Hepatocyte (in vitro differentiated cells): ENCODE measurements around the gene RIN3. TPM values are rescaled to one million over a fixed set of nuclear protein-coding genes. Genes with fewer than 3 reads are reported as not detected.

Source experiments
- DNase-seq: peaks from one replicate; pipeline ENCODE4 v3.0.0-alpha.2; 2016; ENCODE audit warnings: low spot score
- H2AFZ ChIP-seq: fragments of 200-600 bp; sonication (generic); 2 replicates; pipeline ENCODE4 v1.6.0; 2016; ENCODE audit warnings: antibody characterized with exemption, mild to moderate bottlenecking
- H3K27ac ChIP-seq: fragments of 200-600 bp; sonication (generic); 2 replicates; pipeline ENCODE4 v1.5.1; 2016; ENCODE audit warnings: mild to moderate bottlenecking
- H3K27me3 ChIP-seq: fragments of 200-600 bp; sonication (generic); 2 replicates; pipeline ENCODE4 v1.6.1; 2016
- H3K36me3 ChIP-seq: fragments of 200-600 bp; sonication (generic); replicated peaks from 2 replicates; pipeline ENCODE4 v1.5.1; 2016; ENCODE audit warnings: low read depth; ENCODE audit not compliant: insufficient read depth
- H3K4me1 ChIP-seq: fragments of 200-600 bp; sonication (generic); 2 replicates; pipeline ENCODE4 v1.5.1; 2016; ENCODE audit warnings: mild to moderate bottlenecking, moderate library complexity; ENCODE audit not compliant: insufficient read depth
- H3K4me2 ChIP-seq: fragments of 200-600 bp; sonication (generic); 2 replicates; pipeline ENCODE4 v1.6.0; 2016
- H3K4me3 ChIP-seq: fragments of 200-600 bp; sonication (generic); 2 replicates; pipeline ENCODE4 v1.5.1; 2016; ENCODE audit warnings: mild to moderate bottlenecking
- H3K79me2 ChIP-seq: fragments of 200-600 bp; sonication (generic); 2 replicates; pipeline ENCODE4 v1.6.0; 2017; ENCODE audit warnings: mild to moderate bottlenecking
- H3K9me2 ChIP-seq: fragments of 200-600 bp; sonication (generic); replicated peaks from 2 replicates; pipeline ENCODE4 v1.6.0; 2017; ENCODE audit warnings: mild to moderate bottlenecking; ENCODE audit not compliant: insufficient read depth
- H3K9me3 ChIP-seq: fragments of 200-600 bp; sonication (generic); 2 replicates; pipeline ENCODE4 v1.5.1; 2016; ENCODE audit warnings: low read depth, mild to moderate bottlenecking
- H4K20me1 ChIP-seq: fragments of 200-600 bp; sonication (generic); 2 replicates; pipeline ENCODE4 v1.6.0; 2016; ENCODE audit warnings: mild to moderate bottlenecking; ENCODE audit not compliant: insufficient read depth, poor library complexity, severe bottlenecking
- CTCF ChIP-seq: fragments of 200-600 bp; sonication (generic); IDR thresholded peaks from 2 replicates; pipeline ENCODE4 v1.5.1; 2016; ENCODE audit warnings: antibody characterized with exemption, mild to moderate bottlenecking; ENCODE audit not compliant: poor library complexity
- EZH2 ChIP-seq: fragments of 200-600 bp; sonication (generic); IDR thresholded peaks from 2 replicates; pipeline ENCODE4 v1.6.1; 2016; ENCODE audit warnings: antibody characterized with exemption, mild to moderate bottlenecking, borderline replicate concordance
- EZH2phosphoT487 ChIP-seq: fragments of 200-600 bp; sonication (generic); IDR thresholded peaks from one replicate; pipeline ENCODE4 v1.6.1; 2018; ENCODE audit warnings: antibody characterized with exemption, mild to moderate bottlenecking, low read depth, moderate library complexity; ENCODE audit not compliant: unreplicated experiment, severe bottlenecking
- WGBS: methylation state at CpG from one replicate; pipeline ENCODE4 v1.1.6; 2016; ENCODE audit warnings: low lambda C conversion rate; ENCODE audit errors: missing lambda C conversion rate; 5-methylcytosine and 5-hydroxymethylcytosine counted together
- polyA plus RNA-seq: library from polyadenylated mRNA; unstranded; fragments of >200 nt; fragmentation: Nextera tagmentation; extraction: Ambion mirVana; gene quantifications from 2 replicates; pipeline ENCODE4 v1.2.1, GENCODE V29; 2016
- total RNA-seq: library from RNA; depleted of rRNA; stranded (reverse); fragments of >200 nt; gene quantifications from 2 replicates; pipeline ENCODE4 v1.2.3, GENCODE V29; 2014

The RIN3 gene
- total and polyA plus RNA-seq, 2 experiments from 2014 or later: 4.2 to 11.8 TPM

DNA sequence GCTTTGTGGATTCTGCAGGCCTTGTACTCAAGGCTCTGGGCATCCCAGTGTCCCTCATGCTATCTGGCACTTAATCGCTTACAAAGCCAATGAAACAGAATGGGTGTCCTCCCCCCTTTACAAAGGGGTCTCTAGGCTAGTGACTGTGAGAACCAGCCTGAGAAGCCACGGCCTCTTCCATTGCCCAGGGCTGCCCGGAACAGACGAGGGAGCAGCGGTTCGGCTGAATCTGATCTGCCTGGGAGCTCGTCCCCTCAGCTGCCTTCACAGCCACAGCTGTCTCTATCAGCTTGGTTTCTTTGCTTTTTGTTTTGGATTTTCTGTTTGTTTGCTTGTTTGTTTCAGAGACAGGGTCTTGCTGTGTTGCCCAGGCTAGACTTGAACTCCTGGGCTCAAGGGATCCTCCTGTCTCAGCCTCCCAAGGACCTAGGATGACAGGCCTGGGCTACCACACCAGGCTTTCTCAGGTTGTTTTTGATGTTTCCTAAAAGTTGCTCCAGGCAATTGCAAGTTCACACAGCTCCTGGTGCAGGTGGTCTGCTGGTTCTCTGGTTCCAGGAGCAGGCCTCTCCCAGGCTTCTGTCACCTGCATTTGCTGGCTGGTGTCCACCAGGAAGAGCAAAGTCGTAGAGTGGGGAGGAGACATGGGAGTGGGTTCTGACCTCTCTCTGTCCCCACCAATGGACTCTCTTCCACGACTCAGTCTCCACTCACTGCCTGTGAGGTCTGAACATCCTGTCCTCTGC lies 10.9 kb upstream of the RIN3 start:
- no peaks in the 10 kb centered on the region for H3K4me1 ChIP-seq
- TF ChIP-seq EZH2 (no peak), EZH2phosphoT487 (no peak), CTCF (no peak)
- no peaks in the 10 kb centered on the region for H3K27me3 ChIP-seq
- no peak overlapping the region for H3K4me3 ChIP-seq
- H3K9me2 ChIP-seq: no peaks in the 10 kb centered on the region
- no peaks in the 10 kb centered on the region for H3K79me2 ChIP-seq
- no peaks in the 10 kb centered on the region for H3K36me3 ChIP-seq
- H3K4me2 ChIP-seq: no peak overlapping the region
- 95% methylated on average over 9 of the region's 9 CpGs for WGBS
- no peaks in the 10 kb centered on the region for H3K9me3 ChIP-seq
- no peak overlapping the region for H2AFZ ChIP-seq
- DNase-seq: no peak
- no peaks in the 10 kb centered on the region for H4K20me1 ChIP-seq
- H3K27ac ChIP-seq: no peak overlapping the region

DNA sequence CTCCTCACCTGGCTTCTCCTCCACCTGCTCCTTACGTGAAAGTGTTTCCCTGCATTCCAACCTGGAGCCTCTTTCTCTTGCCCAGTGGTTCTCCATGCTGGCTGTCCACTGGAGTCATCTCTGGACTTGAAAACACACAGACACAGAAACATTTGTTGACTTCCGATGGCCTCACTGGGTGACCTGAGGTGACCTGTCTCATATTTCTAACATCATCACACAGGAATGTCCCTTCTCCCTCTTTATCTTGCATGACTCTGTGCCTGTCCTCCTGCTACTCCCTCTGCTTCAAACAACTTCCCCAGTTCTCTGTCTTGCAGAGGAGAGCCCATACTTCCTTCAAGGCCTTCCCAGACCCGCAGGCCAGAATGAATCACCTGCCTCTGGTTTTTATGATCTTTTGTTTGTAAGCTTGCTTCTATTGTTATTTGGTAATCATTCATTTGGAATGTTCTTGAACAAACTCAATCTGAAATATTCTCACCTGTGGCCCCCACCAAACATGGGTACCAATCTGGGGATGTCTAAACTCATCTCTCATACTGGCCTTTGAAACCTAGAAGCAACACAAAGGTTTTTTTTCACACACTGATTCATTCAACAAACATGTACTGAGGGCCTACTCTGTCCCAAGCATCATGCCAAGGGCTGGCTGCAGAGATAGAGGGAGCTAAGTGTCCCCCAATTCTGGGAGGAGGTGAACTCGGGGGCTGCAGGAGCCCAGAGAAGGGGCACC lies 9.7 kb upstream of the RIN3 start:
- H3K4me2 ChIP-seq: no peak overlapping the region
- H4K20me1 ChIP-seq: no peaks in the 10 kb centered on the region
- peak; percentile 62 for DNase-seq
- 54% methylated on average over 4 of the region's 4 CpGs for WGBS
- no peak overlapping the region for H3K4me3 ChIP-seq
- no peaks in the 10 kb centered on the region for H3K4me1 ChIP-seq
- no peaks in the 10 kb centered on the region for H3K9me3 ChIP-seq
- TF ChIP-seq CTCF (no peak), EZH2 (no peak), EZH2phosphoT487 (no peak)
- H3K79me2 ChIP-seq: no peaks in the 10 kb centered on the region
- no peaks in the 10 kb centered on the region for H3K27me3 ChIP-seq
- H3K9me2 ChIP-seq: no peaks in the 10 kb centered on the region
- H3K36me3 ChIP-seq: no peaks in the 10 kb centered on the region
- no peak overlapping the region for H2AFZ ChIP-seq
- H3K27ac ChIP-seq: peak overlapping the region; percentile 16

GRCh38 chr14:92505826-92506225 lies 7.8 kb upstream of the RIN3 start:
- H3K9me3 ChIP-seq: no peaks in the 10 kb centered on the region
- no peaks in the 10 kb centered on the region for H3K79me2 ChIP-seq
- no peak overlapping the region for H2AFZ ChIP-seq
- TF ChIP-seq EZH2 (no peak), CTCF (no peak)
- no peaks in the 10 kb centered on the region for H3K36me3 ChIP-seq
- no peaks in the 10 kb centered on the region for H3K4me1 ChIP-seq
- H3K4me3 ChIP-seq: no peak overlapping the region
- H3K9me2 ChIP-seq: no peaks in the 10 kb centered on the region
- 97% methylated on average over 5 of the region's 5 CpGs for WGBS
- no peak for DNase-seq
- no peak overlapping the region for H3K4me2 ChIP-seq
- H3K27ac ChIP-seq: no peak overlapping the region
- no peaks in the 10 kb centered on the region for H3K27me3 ChIP-seq
- H4K20me1 ChIP-seq: no peaks in the 10 kb centered on the region
